Cerebellar nuclear complex (tissue), 1 donor: ENCODE results near the gene BLACAT1.
"Not testable (repeated sequence)": the region's sequence is repeated elsewhere in the genome, so short reads cannot be mapped to it uniquely, and the experiment has no call there.

Experiments used
- DNase-seq, 2 experiments: peaks; one replicate each; lab custom pipeline; 2025; lab: John Stamatoyannopoulos, UW

Gene BLACAT1

GRCh38 chr1:205417870-205418635 is 37.8 kb downstream of the BLACAT1 start:
- no peak for DNase-seq

- DNase-seq: no peak
Observed at GRCh38 chr1:205416322-205416721, 39.5 kb downstream of the BLACAT1 start.

DNA sequence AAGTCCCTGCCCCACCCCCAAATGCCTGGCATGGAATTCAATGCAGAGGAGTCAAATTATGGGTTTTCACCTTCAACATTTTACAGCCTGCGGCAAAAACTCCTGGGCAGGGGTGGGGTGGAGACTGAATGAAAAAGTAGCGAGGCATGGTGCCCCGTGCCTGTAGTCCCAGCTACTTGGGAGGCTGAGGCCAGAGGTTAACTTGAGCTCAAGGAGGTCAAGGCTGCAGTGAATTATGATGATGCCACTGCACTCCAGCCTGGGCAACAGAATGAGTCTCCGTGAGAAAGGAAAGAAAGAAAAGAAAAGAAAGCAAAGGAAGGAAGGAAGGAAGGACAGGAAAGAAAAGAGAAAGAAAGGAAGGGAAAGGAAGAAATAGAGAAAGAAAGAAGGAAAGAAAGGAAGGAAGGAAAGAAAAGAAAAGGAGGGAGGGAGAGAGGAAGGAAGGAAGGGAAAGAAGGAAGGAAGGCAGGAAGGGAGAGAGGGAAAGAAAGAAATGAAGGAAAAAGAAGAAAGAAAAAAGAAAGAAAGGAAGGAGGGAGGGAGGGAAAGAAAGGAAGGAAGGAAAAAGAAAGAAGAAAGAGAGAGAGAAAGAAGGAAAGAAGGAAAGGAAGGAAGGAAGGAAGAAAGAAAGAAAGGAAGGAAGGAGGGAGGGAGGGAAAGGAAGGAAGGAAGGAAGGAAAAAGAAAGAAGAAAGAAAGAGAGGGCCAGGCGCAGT is 45.1 kb downstream of the BLACAT1 start:
- no peak for DNase-seq

DNA sequence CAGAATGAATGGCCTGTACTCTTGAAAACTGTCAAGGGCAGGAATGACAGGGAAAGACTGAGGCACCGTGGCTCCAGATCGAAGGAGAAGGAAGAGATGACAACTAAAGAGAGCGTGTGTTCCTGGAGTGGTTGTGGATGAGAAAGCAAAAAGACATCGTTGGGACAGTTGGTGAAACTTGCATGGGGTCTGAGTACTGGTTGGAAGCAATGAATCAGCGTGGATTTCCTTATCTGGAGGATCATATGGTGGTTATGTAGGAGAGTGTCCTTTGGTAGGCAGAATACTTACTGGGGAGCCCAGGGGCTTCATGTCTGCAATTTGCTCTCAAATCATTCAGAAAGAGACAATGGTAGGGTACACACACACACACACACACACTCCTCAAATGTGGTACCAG is 47.9 kb downstream of the BLACAT1 start:
- no peak for DNase-seq

DNA sequence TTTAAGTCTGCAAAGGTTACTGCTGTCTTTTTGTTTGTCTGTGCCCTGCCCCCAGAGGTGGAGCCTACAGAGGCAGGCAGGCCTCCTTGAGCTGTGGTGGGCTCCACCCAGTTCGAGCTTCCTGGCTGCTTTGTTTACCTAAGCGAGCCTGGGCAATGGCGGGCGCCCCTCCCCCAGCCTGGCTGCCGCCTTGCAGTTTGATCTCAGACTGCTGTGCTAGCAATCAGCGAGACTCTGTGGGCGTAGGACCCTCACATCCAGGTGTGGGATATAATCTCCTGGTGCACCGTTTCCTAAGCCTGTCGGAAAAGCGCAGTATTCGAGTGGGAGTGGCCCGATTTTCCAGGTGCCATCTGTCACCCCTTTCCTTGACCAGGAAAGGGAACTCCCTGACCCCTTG is 49.6 kb downstream of the BLACAT1 start:
- not testable (repeated sequence) for DNase-seq
